GM12801 (cell line): ENCODE measurements around the gene NOP58.

Source experiments
- TF ChIP-seq, protein P1 (sequence below): IDR thresholded peaks from one replicate; pipeline ENCODE4 v1.5.1; 2011; ENCODE audit warnings: control low read depth; ENCODE audit not compliant: insufficient read length; ENCODE audit errors: extremely low read depth

NOP58 gene

GRCh38 chr2:202339071-202339870 lies 73.7 kb downstream of the NOP58 start:
- TF ChIP-seq, protein P1, sequence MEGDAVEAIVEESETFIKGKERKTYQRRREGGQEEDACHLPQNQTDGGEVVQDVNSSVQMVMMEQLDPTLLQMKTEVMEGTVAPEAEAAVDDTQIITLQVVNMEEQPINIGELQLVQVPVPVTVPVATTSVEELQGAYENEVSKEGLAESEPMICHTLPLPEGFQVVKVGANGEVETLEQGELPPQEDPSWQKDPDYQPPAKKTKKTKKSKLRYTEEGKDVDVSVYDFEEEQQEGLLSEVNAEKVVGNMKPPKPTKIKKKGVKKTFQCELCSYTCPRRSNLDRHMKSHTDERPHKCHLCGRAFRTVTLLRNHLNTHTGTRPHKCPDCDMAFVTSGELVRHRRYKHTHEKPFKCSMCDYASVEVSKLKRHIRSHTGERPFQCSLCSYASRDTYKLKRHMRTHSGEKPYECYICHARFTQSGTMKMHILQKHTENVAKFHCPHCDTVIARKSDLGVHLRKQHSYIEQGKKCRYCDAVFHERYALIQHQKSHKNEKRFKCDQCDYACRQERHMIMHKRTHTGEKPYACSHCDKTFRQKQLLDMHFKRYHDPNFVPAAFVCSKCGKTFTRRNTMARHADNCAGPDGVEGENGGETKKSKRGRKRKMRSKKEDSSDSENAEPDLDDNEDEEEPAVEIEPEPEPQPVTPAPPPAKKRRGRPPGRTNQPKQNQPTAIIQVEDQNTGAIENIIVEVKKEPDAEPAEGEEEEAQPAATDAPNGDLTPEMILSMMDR: no peak

- TF ChIP-seq, protein P1: no peak
These were observed 78.6 kb downstream of the NOP58 start for GRCh38 chr2:202344178-202344577.

- TF ChIP-seq, protein P1: no peak
These were observed 80.6 kb downstream of the NOP58 start for GRCh38 chr2:202346180-202346579.
